GM12865 (cell line): ENCODE measurements around the gene NCOR1.
"Not testable (repeated sequence)": the region's sequence is repeated elsewhere in the genome, so short reads cannot be mapped to it uniquely, and the experiment has no call there.

Experiments used
- DNase-seq: peaks from one replicate; pipeline ENCODE4 v3.0.0; 2010; ENCODE audit warnings: low read depth
- H3K4me3 ChIP-seq: 2 replicates; pipeline ENCODE4 v1.5.1; 2011; ENCODE audit warnings: mild to moderate bottlenecking, low read depth, low read length, control low read depth
- TF ChIP-seq, protein P1 (sequence below): IDR thresholded peaks from 2 replicates; pipeline ENCODE4 v1.5.1; 2011; ENCODE audit warnings: low read length, control low read depth, low read depth, inconsistent platforms; ENCODE audit not compliant: insufficient read depth; ENCODE audit errors: missing control alignments

NCOR1 gene

DNA sequence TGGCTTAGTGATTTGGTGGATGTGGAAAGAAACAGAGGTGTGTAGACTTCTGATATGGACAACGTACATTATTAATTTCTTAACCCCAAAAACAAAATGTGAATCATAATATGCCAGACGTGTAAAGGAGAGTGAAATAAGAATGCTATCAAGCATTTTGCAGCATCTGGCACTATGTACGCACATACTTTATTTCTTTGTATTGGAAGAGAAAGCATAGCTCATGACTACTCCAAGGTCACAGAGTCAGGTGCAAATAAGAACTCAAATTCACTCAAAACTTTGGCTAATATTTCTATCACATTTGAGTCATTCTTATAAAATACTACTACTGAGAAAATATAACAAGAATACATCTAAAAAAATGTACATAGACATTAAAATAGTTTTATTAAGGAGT lies 140.9 kb downstream of the NCOR1 start:
- TF ChIP-seq, protein P1, sequence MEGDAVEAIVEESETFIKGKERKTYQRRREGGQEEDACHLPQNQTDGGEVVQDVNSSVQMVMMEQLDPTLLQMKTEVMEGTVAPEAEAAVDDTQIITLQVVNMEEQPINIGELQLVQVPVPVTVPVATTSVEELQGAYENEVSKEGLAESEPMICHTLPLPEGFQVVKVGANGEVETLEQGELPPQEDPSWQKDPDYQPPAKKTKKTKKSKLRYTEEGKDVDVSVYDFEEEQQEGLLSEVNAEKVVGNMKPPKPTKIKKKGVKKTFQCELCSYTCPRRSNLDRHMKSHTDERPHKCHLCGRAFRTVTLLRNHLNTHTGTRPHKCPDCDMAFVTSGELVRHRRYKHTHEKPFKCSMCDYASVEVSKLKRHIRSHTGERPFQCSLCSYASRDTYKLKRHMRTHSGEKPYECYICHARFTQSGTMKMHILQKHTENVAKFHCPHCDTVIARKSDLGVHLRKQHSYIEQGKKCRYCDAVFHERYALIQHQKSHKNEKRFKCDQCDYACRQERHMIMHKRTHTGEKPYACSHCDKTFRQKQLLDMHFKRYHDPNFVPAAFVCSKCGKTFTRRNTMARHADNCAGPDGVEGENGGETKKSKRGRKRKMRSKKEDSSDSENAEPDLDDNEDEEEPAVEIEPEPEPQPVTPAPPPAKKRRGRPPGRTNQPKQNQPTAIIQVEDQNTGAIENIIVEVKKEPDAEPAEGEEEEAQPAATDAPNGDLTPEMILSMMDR: no peak
- H3K4me3 ChIP-seq: no peak overlapping the region
- no peak for DNase-seq

DNA sequence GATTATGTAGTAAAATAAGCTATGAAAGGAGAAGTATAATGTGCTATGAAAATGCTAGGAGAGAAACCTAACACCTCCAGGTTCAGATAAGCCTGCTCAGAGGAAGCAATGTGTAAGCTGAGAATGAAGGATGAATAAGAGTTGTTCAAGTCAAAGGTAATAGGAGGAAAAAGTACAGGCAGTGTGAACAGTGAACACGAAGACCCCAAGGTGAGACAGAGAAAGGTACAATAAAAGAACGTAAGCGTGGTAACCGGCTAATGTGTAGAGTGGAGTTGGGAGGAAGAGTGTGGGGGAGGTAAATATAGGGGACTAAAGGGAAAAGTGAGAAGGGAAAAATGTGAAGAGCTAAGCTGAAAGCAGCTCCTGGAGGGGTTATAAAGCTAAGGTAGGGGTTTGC lies 141.5 kb downstream of the NCOR1 start:
- no peak overlapping the region for H3K4me3 ChIP-seq
- TF ChIP-seq, protein P1: no peak
- DNase-seq: no peak

DNA sequence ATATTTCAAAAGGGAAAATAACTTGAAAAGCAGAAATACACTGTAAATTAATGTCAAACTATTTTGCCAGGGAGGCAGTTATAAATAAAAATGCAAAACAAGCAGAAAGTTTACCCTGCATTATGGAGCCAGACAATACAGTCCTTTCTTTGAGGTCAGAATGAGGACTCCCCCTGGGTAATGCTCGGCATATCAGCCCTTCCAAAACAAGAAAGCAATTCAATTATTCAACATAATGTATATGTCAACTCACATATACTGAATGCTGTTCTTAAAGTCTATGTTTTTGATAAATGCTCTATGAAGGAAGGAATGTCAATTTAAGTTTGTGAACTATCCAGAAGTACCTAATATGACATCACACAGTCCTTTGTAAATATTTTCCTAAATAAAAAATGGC lies 143.3 kb downstream of the NCOR1 start:
- TF ChIP-seq, protein P1: no peak
- no peak for DNase-seq
- H3K4me3 ChIP-seq: no peak overlapping the region

DNA sequence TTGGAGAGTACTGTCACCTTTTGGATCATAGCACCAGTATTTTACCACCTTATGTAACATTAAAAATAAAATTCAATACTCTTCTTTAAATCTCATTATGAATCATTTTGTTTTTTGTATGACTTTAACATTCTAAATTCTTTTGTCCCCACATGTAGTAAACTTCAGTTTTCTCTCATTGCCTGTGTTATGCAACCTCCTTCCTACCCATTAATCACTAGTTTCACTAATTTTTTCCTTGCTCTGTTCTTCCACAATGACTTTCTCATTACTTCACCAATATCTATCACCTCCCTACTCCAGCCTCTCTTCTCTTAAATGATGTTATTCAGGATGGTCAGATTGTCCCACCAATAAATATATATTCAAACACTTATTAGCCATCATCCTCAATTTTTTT lies 147.0 kb downstream of the NCOR1 start:
- TF ChIP-seq, protein P1: no peak
- H3K4me3 ChIP-seq: no peak overlapping the region
- DNase-seq: no peak

DNA sequence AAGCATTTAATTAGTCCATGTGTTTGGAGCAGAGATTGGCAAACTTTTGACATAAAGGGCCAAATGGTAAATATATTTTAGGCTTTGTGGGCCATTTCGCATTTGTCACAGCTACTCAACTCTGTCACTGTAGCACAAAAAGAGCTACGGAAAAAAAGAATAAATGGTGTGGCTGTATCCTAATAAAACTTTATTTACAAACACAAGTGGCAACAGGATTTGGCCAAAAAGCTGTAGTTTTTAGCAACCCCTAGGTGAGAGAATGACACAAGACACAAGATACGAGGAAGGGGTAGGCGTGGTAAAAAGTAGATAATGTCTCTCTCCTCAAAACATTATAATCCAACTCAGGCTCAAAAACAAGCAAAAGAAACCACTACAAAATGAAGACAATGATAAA lies 149.2 kb downstream of the NCOR1 start:
- H3K4me3 ChIP-seq: no peak overlapping the region
- no peak for DNase-seq
- TF ChIP-seq, protein P1: no peak

DNA sequence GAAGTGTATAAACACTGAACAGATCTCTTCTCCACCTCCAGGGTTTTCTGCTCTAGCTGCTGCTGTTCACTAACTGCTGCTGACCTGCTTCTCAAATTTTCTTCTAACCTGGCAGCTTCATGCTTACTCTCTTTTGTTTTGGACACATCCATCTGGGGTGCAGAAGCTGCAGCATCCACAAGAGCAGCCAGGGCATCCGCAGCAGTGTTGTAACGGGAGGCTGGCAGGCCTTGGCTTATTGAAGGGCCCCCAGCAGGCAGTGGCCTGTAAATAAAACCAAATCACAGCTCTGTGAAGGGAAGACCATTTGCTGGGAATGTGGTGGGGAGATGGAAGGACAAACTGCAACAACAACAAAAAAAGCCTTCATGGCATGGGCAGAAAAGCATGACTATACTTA lies 153.7 kb downstream of the NCOR1 start:
- H3K4me3 ChIP-seq: no peak overlapping the region
- no peak for DNase-seq
- TF ChIP-seq, protein P1: no peak

DNA sequence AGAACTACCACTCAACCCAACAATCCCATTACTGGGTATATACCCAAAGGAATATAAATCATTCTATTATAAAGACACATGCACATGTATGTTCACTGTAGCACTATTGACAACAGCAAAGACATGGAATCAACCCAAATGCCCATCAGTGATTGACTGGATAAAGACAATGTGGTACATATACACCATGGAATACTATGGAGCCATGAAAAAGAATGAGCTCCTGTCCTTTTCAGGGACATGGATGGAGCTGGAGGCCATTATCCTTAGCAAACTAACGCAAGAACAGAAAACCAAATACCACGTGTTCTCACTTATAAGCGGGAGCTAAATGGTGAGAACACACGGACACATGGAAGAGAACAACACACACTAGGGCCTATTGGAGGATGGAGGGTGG lies 160.2 kb downstream of the NCOR1 start:
- DNase-seq: not testable (repeated sequence)

DNA sequence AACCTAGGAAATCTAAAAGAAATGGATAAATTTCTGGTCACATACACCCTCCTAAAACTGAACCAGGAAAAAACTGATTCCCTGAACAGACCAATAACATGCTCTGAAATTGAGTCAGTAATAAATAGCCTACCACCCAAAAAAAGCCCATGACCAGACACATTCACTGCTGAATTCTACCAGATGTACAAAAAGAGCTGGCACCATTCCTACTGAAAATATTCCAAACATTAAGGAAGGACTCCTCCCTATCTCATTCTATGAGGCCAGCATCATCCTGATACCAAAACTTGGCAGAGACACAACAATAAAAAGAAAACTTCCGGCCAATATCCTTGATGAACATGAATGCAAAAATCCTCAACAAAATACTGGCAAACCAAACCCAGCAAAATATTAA lies 162.8 kb downstream of the NCOR1 start:
- DNase-seq: no peak
- TF ChIP-seq, protein P1: no peak
- no peak overlapping the region for H3K4me3 ChIP-seq

More for the DNA sequence above, 160.2 kb downstream of the NCOR1 start:
- not testable (repeated sequence) for H3K4me3 ChIP-seq
